GM12865 (cell line): ENCODE data around the gene COQ4.

Experiments used
- DNase-seq: peaks from one replicate; pipeline ENCODE4 v3.0.0; 2010; ENCODE audit warnings: low read depth
- H3K4me3 ChIP-seq: 2 replicates; pipeline ENCODE4 v1.5.1; 2011; ENCODE audit warnings: mild to moderate bottlenecking, low read depth, low read length, control low read depth
- TF ChIP-seq, protein P1 (sequence below): IDR thresholded peaks from 2 replicates; pipeline ENCODE4 v1.5.1; 2011; ENCODE audit warnings: low read length, control low read depth, low read depth, inconsistent platforms; ENCODE audit not compliant: insufficient read depth; ENCODE audit errors: missing control alignments

COQ4 gene

DNA sequence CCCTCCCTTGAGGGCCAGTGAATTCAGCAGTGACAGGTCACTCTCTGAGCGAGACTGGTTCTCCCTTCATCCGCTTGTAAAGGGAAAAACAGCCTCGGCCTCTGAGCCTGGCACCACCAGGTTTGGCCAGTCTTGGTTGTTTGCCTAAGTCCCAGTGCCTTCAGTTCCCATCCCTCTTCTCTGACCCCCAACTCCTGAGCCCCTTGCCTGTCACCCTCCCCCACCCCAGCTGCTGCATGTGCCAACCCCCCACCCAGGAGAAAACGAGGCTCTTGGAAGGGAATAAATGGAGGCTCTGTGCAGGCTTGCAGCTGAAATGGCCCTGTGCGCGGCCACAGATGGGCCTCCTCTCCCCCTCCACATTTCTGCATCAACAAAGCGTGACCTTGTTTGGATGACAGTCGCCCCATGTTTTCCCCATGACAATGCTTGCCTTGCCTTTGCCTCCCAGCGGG is 51.6 kb downstream of the COQ4 start:
- no peak for DNase-seq
- TF ChIP-seq, protein P1, sequence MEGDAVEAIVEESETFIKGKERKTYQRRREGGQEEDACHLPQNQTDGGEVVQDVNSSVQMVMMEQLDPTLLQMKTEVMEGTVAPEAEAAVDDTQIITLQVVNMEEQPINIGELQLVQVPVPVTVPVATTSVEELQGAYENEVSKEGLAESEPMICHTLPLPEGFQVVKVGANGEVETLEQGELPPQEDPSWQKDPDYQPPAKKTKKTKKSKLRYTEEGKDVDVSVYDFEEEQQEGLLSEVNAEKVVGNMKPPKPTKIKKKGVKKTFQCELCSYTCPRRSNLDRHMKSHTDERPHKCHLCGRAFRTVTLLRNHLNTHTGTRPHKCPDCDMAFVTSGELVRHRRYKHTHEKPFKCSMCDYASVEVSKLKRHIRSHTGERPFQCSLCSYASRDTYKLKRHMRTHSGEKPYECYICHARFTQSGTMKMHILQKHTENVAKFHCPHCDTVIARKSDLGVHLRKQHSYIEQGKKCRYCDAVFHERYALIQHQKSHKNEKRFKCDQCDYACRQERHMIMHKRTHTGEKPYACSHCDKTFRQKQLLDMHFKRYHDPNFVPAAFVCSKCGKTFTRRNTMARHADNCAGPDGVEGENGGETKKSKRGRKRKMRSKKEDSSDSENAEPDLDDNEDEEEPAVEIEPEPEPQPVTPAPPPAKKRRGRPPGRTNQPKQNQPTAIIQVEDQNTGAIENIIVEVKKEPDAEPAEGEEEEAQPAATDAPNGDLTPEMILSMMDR = no peak

DNA sequence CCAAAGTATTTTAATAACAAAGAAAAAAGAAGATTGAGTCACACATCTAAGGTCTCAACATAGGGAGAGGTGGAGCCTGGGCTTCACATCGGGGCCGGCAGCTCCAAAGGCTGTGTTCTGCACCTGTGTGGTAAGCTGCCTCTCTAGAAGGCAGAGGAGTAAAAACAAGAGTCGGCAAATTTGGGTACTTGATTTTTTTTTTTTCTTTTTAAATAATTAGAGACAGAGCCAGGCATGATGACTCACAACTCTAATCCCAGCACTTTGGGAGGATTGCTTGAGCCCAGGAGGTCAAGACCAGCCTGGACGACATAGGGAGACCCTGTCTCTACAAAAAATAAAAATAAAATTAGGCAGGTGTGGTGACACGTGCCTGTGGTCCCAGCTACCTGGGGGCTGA is 53.2 kb downstream of the COQ4 start:
- no peak overlapping the region for H3K4me3 ChIP-seq
- TF ChIP-seq, protein P1 = no peak
- DNase-seq = no peak

More for the DNA sequence above, 51.6 kb downstream of the COQ4 start:
- no peak overlapping the region for H3K4me3 ChIP-seq

DNA sequence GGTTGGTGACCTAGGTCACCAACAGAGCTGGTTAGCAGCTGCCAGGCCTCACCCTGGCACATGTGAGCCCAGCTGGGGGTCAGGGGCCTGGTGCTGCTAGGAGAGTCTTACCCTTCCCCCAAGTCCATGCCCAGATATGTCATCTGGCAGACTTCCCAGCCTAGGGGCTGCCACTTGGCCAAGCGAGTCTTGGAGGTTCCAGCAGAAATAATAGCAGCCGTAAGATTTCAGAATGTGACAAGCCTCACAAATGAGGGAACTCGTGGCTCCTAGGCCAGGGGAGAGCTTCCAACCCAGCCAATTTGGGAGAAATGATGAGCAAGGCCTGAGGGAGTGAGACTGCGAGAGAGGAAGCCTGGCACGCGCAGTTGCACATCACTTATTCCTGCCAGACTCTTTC is 59.6 kb downstream of the COQ4 start:
- DNase-seq = no peak
- no peak overlapping the region for H3K4me3 ChIP-seq
- TF ChIP-seq, protein P1 = no peak

GRCh38 chr9:128383007-128383753 is 60.5 kb downstream of the COQ4 start:
- no peak for DNase-seq
- H3K4me3 ChIP-seq = no peak overlapping the region
- TF ChIP-seq, protein P1 = no peak
